Activated B cell treated with CpG ODN at 0.5 μM for 24 hours (primary cell): ENCODE results near the gene PAPSS1. TPM values are rescaled to one million over a fixed set of nuclear protein-coding genes. Genes with fewer than 3 reads are reported as not detected.
"Not testable (repeated sequence)": the region's sequence is repeated elsewhere in the genome, so short reads cannot be mapped to it uniquely, and the experiment has no call there.

ENCODE experiments used
- ATAC-seq: fragments of 200-7000 bp; cut with Tn5 transposase; one replicate; pipeline ENCODE4 v1.10.0; 2021; ENCODE audit warnings: low read depth, mild to moderate bottlenecking, moderate library complexity
- CTCF ChIA-PET: fragments of 350-600 bp; sonication (Branson Sonifier 250); formaldehyde crosslinking; loops from one replicate; lab custom pipeline; 2021; ENCODE audit warnings: antibody characterized with exemption; lab: Charles Lee
- POLR2A ChIA-PET: fragments of 350-600 bp; sonication (Branson Sonifier 250); formaldehyde crosslinking; loops from one replicate; lab custom pipeline; 2021; ENCODE audit warnings: antibody characterized with exemption; lab: Charles Lee
- DNase-seq: peaks from one replicate; pipeline ENCODE4 v3.0.0; 2022
- H3K27ac Mint-ChIP-seq: one replicate; pipeline ENCODE4 v1.8.0; 2020; ENCODE audit warnings: mixed read lengths
- H3K27me3 Mint-ChIP-seq: one replicate; pipeline ENCODE4 v1.8.0; 2021; ENCODE audit warnings: mixed read lengths
- H3K36me3 Mint-ChIP-seq: one replicate; pipeline ENCODE4 v1.8.0; 2021; ENCODE audit warnings: low read depth, mixed read lengths
- H3K4me1 Mint-ChIP-seq: one replicate; pipeline ENCODE4 v1.8.0; 2021; ENCODE audit warnings: mixed read lengths
- H3K4me3 Mint-ChIP-seq: one replicate; pipeline ENCODE4 v1.8.0; 2020; ENCODE audit warnings: mild to moderate bottlenecking, mixed read lengths
- H3K9me3 Mint-ChIP-seq: one replicate; pipeline ENCODE4 v1.8.0; 2020; ENCODE audit warnings: mixed read lengths
- intact Hi-C: fragments of 100-400 bp; cut with micrococcal nuclease; formaldehyde crosslinking; loops from one replicate; pipeline ENCODE4 v1.15.1; 2024
- total RNA-seq: library from RNA; stranded (reverse); gene quantifications from 2 replicates; pipeline ENCODE4 v1.2.3, GENCODE V29; 2022
- TF ChIP-seq, protein P1 (sequence below): fragments of 200-600 bp; IDR thresholded peaks from one replicate; pipeline ENCODE4 v1.8.0; 2022; ENCODE audit warnings: antibody characterized with exemption, mild to moderate bottlenecking

PAPSS1 gene
- total RNA-seq, 1 donor from 2014 or later = 31.8 TPM

DNA sequence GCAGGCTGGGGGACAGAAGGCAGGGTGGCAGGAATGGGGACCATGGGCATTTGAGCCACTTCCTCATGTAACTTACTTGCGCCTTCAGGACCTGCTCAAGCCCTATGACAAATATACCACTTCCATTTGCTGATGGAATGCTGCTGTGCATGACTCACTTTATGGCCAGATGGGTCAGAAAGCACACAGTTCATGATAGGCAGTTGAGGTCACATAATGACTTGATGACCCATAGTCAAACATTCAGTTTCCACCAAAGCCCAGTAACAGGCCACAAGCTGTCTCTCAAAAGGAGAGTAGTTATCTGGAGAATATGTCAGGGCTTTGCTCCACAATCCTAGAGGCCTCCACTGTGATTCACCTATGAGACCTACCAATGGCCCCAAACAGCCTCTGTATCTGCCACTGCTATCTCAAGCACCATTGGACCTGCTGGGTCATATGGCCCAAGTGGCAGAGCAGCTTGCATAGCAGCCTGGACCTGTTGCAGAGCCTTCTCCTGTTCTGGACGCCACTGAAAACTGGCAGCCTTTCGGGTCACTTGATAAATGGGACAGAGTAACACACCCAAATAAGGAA, 5.3 kb upstream of the PAPSS1 start:
- Mint-ChIP-seq H3K4me3 (no peak overlapping the region), H3K4me1 (peaks cover 11% of the 10 kb centered on the region), H3K9me3 (no peaks in the 10 kb centered on the region), H3K36me3 (peaks cover 3% of the 10 kb centered on the region), H3K27me3 (peaks cover 4% of the 10 kb centered on the region), H3K27ac (no peak overlapping the region)
- ATAC-seq = no peak
- POLR2A ChIA-PET = no interaction called here
- intact Hi-C loops = loop anchor here (10.0 kb wide), 1 partner anchor 439 kb away; the partner anchor contains the start of gene LEF1
- TF ChIP-seq, protein P1, sequence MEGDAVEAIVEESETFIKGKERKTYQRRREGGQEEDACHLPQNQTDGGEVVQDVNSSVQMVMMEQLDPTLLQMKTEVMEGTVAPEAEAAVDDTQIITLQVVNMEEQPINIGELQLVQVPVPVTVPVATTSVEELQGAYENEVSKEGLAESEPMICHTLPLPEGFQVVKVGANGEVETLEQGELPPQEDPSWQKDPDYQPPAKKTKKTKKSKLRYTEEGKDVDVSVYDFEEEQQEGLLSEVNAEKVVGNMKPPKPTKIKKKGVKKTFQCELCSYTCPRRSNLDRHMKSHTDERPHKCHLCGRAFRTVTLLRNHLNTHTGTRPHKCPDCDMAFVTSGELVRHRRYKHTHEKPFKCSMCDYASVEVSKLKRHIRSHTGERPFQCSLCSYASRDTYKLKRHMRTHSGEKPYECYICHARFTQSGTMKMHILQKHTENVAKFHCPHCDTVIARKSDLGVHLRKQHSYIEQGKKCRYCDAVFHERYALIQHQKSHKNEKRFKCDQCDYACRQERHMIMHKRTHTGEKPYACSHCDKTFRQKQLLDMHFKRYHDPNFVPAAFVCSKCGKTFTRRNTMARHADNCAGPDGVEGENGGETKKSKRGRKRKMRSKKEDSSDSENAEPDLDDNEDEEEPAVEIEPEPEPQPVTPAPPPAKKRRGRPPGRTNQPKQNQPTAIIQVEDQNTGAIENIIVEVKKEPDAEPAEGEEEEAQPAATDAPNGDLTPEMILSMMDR = no peak
- CTCF ChIA-PET = no interaction called here
- DNase-seq = no peak

DNA sequence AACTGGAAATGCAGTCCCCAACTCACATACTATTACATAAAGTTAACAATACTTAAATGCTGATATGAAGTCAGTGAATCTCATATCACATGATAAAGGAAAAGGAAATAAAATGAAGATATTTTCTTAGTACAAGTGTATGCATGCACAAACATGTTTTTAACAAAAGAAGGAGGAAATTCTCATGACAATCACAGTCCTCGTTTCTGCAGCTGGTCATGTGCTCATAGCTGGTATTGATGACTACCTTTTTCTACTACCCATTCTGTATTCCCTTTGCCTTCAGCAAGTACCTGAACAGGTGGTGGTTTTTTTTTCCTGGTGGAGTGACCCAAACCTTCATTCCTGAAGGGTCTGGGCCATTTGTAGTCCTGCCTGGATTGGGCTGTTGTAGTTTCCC, 3.3 kb upstream of the PAPSS1 start:
- ATAC-seq, H3K27me3 Mint-ChIP-seq, H3K4me3 Mint-ChIP-seq, DNase-seq, CTCF ChIA-PET, H3K36me3 Mint-ChIP-seq, H3K27ac Mint-ChIP-seq, POLR2A ChIA-PET, H3K9me3 Mint-ChIP-seq: not testable (repeated sequence)
- peaks cover 22% of the 10 kb centered on the region for H3K4me1 Mint-ChIP-seq
- intact Hi-C loops = loop anchor here (10.0 kb wide), 1 partner anchor 441 kb away; the partner anchor contains the start of gene LEF1

DNA sequence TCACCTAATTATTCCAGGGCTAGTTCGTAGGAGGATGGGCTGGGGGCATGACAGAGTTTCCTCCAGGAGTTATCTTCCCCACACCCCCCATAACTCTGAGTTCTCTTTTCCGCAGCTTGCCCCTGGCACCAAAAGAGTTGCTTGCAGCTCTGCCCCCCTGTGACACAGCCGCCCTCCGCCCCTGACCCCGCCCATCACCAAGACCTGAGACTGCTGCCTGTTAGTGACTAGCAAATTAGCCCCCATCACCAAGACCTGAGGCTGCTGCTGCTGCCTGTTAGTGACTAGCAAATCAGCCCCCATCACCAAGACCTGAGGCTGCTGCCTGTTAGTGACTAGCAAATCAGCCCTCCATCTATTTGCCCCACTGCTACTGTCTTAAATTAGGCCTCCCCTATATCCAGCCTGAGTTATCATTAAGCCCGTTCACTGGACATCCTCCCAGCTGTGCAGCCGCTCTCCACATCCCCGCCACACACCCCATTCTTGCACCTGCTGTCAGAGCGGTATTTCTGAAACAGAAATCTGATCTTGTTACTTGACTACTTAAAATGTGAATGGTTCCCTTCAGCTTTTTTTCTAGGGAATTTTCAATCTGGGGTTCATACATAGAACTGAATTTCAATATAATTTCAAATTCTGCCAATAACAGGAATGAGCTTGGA, 1.5 kb upstream of the PAPSS1 start:
- CTCF ChIA-PET = interaction anchor here (0.6 to 1.8 kb wide), 3 partner anchors 13 to 1699 kb away, joined by 3 to 4 read pairs (median 3); no protein-coding TSS in a partner anchor
- Mint-ChIP-seq H3K4me1 (peaks cover 32% of the 10 kb centered on the region), H3K27me3 (no peaks in the 10 kb centered on the region), H3K27ac (peak overlapping the region; percentile 96), H3K9me3 (no peaks in the 10 kb centered on the region), H3K4me3 (peak overlapping the region; percentile 97), H3K36me3 (peaks cover 6% of the 10 kb centered on the region)
- ATAC-seq = peak; percentile 6
- peak; percentile 48 for DNase-seq
- POLR2A ChIA-PET = interaction anchor here (0.6 to 3.0 kb wide), 5 partner anchors 11 to 1722 kb away, joined by 3 to 19 read pairs (median 3); partner anchors contain the start of genes OSTC and RPL34
- TF ChIP-seq, protein P1 = no peak
- intact Hi-C loops = loop anchor here (1.0 to 10.0 kb wide), 2 partner anchors 16 to 443 kb away; partner anchors contain the start of gene LEF1

DNA sequence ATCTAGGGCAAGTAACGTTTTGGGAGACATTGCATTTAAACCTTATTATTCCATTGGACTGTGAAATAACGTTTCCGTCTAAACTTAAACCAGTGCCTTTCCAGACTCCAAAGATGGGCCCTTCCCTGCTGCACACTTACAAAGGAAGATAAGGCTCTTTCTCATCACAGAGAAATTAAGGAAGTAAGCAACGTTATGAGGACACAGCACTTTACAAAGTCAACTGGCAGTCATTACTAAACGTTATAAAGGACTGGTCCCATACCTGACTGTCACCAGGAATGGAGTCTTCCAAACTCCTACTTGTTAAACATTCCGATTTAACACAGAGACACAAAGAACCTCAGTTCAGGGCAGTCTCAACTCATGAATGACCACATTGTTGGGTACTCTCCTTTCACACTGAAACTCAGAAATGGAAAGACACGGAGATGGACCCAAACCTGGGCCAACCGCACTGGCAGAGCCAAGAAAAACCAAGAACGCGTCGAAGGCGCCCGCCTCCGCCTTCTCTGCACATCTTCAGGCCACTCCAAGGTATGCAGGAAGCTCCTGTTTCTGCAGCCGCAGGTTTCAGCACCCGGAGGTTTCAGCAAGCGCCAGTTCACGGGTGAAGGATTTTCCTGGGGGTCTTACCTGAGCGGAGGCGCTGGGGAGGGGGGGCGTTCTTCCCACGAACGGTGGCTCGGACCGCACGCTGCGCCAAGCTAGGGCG, 670 bp downstream of the PAPSS1 start:
- no peaks in the 10 kb centered on the region for H3K27me3 Mint-ChIP-seq
- ChIA-PET POLR2A (interaction anchor here (1.4 to 3.0 kb wide), 4 partner anchors 212 to 1403 kb away, joined by 9 to 19 read pairs (median 14); partner anchors contain the start of genes AIMP1, CYP2U1, OSTC and RPL34), CTCF (no interaction called here)
- ATAC-seq (no peak), DNase-seq (no peak)
- TF ChIP-seq, protein P1 = no peak
- H3K4me1 Mint-ChIP-seq = peaks cover 34% of the 10 kb centered on the region
- peak overlapping the region; percentile 97 for H3K4me3 Mint-ChIP-seq
- no peaks in the 10 kb centered on the region for H3K9me3 Mint-ChIP-seq
- peak overlapping the region; percentile 87 for H3K27ac Mint-ChIP-seq
- intact Hi-C loops = no loop called here
- H3K36me3 Mint-ChIP-seq = peaks cover 6% of the 10 kb centered on the region

DNA sequence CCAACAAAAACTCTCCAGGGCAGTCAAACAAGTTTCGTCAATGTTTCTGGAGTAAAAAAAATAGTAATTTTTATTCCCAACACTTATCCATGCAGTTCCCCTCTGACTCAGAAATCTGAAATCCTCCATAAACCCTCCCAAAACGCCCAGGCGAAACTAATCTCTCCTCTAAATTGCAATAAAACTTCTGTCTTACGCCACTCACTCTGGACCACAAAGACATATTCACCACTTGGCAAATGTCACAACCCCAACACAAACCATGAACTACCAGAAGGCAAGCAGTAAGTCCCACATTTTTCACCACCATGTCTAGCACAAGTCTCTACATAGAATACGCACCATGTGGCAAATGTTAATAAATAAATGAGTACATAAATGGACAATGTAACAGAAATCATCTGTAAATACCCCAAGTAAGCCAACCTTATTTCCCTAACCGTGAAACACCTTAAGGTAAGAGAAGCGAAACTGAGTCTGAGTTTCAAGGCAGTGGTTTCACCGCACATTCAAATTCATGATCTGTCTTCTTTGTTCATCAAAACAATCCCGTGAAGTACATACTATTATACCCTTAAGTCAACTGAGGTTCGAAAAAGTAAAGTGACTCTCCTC, 1.6 kb downstream of the PAPSS1 start:
- Mint-ChIP-seq H3K4me1 (peaks cover 34% of the 10 kb centered on the region), H3K27me3 (no peaks in the 10 kb centered on the region), H3K9me3 (no peaks in the 10 kb centered on the region), H3K36me3 (peaks cover 6% of the 10 kb centered on the region), H3K4me3 (peak overlapping the region; percentile 97), H3K27ac (peak overlapping the region; percentile 87)
- POLR2A ChIA-PET = interaction anchor here (3.0 kb wide), 1 partner anchor 902 kb away, joined by 19 read pairs; the partner anchor contains the start of gene RPL34
- no peak for DNase-seq
- no peak for ATAC-seq
- intact Hi-C loops = no loop called here
- CTCF ChIA-PET = no interaction called here
- TF ChIP-seq, protein P1 = no peak
